Endometrium (tissue), 2 donors: ENCODE measurements around the gene CTIF.
"Not testable (repeated sequence)": the region's sequence is repeated elsewhere in the genome, so short reads cannot be mapped to it uniquely, and the experiment has no call there.

ENCODE experiments used
- FAIRE-seq: peaks from 2 replicates; lab custom pipeline; 2012; peaks lifted over from hg19 to GRCh38; lab: Jason Lieb, UNC
- donor health status: control.
- donor health status: control.

CTIF gene

GRCh38 chr18:48644029-48644428 lies 105.2 kb downstream of the CTIF start:
- no peak for FAIRE-seq

DNA sequence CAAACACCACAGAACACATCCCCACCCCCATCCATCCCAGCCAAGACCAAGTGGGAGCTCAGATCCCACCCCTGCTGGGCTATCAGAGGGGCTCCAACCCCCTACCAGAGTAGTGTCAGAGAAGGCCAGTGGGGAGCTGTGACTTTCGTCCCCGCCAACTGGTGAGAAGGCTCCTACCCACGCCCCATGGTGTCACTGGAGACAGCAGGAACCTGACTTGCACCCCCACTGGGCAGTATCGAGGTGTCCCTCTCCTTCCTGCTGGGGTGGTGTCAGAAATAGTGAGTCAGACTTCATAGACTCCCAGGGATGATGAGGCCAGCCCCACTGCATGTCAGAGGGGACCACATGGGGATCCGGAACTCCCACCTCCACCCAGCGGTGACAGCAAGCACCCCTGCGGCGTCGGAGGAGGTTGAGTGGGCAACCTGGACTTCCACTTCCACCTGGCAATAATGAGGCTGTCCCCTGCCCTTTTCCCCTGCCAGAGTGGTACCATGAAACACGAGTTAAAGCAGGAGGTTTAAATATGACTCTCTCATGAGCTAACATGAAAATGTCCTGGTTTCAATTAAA lies 106.7 kb downstream of the CTIF start:
- FAIRE-seq, result no peak

DNA sequence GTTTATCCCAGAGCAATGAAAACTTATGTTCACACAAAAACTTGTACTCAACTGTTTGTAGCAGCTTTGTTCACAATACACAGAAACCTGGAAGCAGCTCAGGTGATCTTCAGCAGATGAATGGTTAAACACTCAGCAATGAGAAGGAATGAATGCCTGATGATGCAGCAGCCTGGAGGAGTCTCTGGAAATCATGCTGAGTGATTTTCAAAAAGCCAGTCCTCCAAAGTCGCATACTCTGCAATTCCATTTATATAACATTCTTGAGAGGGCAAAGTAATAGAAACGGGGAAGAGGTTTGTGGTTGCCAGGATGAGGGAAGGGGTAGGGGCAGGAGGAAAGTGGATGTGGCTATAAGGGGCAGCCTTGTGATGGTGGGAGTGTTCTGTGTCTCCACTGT lies 108.1 kb downstream of the CTIF start:
- no peak for FAIRE-seq

DNA sequence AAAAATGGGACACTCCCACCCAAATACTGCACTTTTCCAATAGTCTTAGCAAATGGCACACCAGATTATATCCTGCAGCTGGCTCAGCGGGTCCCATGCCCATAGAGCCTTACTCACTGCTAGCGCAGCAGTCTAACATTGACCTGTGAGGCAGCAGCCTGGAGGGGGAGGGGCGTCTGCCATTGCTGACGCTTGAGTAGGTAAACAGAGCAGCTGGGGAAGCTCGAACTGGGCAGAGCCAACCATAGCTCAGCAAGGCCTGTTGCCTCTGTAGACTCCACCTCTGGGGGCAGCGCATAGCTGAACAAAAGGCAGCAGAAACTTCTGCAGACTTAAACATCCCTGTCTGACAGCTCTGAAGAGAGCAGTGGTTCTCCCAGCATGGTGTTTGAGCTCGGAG lies 110.4 kb downstream of the CTIF start:
- FAIRE-seq, result no peak

DNA sequence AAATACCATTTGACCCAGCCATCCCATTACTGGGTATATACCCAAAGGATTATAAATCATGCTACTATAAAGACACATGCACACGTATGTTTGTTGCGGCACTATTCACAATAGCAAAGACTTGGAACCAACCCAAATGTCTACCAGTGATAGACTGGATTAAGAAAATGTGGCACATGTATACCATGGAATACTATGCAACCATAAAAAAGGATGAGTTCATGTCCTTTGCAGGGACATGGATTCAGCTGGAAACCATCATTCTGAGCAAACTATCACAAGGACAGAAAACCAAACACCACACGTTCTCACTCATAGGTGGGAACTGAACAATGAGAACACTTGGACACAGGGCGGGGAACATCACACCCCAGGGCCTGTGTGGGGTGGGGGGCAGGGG lies 115.8 kb downstream of the CTIF start:
- FAIRE-seq, result not testable (repeated sequence)

DNA sequence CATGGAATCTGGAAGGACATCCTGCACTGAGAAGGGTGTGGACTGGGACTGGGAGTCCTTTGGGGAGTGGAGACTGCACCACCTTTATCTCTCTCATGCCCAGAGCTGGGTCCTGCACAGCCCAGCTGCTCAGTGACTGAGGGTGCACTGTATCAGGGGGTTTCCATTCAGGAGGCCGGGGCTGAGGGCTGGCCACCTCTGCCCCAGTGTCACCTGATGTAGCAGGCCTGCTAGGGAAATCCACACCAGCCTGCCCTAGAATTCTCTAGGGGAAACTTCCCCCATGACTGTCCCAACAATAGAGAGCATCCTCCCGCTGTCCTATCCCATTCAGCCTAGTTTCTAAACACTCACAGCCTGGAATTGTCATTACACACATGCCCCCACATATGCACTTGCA lies 116.7 kb downstream of the CTIF start:
- no peak for FAIRE-seq

DNA sequence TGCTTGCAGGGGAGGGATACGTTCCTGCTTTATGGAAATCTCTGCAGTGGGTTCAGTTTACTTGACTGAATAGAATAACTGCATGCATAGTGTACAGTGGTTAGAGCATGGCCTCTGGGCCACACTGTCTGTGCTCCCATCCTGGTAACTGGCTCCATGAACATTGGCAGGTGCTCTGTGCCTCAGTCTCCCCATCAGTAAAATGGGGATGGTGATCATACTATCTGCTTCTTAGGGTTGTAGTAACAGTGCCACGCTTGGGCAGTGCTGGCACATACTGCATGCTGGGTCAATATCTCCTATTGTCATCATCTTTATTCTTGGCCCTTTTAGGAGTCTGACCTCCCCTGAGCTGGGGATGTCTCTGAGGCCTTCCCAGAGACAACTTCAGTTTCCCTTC lies 117.3 kb downstream of the CTIF start:
- FAIRE-seq, result no peak

- no peak for FAIRE-seq
These were observed 117.8 kb downstream of the CTIF start for GRCh38 chr18:48656582-48656981.

- FAIRE-seq, result no peak
These were observed 118.8 kb downstream of the CTIF start for GRCh38 chr18:48657447-48658120.

DNA sequence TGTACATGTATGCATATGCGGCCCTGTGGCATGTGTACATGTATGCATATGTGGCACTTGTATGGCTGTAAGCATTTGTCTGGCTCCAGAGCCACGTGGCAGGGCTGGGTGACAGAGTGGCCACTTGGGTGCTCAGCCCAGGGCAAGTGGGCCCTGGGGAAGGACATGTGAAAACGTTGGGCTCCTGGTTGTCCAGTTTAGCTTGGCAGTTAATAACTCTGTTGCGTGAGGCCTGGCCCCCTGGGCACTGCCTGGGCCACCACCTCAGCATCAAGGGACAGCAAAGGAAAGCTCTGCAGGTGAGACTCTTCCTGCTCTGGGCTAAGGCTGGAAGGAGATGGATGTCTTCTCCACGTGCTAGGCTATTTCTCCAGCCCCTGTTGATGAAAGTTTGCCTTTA lies 119.9 kb downstream of the CTIF start:
- FAIRE-seq, result no peak

DNA sequence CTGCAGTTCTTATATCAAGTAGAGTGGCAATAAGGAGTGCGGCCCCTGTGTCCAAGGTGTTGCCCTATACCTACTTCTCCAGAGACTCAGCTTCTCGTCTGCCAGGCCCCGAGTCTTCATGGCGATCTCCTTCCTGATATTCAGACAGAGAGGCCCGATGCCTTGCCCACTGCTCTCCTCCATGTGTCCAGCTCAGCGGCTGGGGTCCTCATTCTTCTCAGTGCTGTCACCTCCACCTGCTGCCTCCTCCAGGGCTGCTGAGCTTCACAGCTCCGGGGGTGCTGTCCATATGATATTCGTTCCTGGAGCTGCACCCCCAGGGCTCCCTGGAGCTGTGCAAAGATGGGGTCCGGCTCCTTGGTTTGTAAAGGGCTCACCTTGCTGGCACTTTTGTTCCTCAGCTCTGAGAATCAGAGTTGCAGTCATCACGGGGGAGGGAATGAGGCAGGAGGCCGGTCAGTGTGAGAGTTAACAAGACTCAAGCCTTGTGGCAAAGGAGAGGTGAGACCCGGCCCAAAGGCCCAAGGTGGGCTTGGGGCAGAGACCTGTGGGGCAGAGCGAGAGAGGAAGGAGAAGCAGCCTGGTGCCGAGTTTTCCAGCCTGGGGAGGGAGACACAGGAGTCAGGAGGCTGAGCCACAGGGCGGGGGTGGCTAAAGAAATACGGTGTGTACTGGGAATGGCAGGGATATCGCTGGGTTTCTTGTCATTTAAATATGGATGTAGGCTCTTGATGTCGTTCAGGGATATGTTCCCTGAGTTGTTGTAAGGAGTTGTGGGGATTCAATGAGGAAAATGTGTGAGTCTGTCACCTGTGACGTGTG lies 120.6 kb downstream of the CTIF start:
- no peak for FAIRE-seq

GRCh38 chr18:48660346-48661228 lies 121.8 kb downstream of the CTIF start:
- FAIRE-seq, result no peak

GRCh38 chr18:48661421-48661820 lies 122.6 kb downstream of the CTIF start:
- no peak for FAIRE-seq

DNA sequence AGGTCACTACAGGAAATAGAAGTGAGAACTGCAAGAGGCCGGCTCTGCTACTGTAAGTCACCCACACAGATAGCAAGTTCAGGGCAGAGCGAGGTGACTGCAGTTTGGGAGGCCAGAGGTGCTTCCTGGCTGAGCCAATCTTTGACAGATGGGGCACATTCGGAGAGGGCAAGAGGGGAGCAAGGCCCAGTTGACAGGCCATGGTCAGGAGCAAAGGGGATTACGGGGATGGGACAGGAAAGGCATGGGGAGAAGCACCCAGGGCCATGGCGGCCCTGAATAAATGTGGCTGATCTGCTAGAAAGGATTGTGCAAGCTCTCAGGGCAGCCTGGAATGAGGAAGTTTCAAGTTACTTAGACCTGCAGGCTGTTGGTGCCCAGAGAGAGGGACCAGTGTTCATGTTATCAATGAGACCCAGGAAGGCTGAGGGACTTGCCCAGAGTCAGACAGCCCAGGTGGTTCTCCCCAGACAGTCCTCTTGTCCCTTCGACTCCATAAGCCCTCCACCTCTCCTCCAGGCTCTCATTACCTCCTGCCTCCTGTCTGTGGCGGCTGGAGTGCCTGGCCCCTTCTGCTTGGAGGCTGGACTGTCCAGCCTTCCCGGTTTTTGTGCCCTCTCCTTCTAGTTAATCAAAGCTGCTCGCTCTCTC lies 123.3 kb downstream of the CTIF start:
- FAIRE-seq, result no peak

DNA sequence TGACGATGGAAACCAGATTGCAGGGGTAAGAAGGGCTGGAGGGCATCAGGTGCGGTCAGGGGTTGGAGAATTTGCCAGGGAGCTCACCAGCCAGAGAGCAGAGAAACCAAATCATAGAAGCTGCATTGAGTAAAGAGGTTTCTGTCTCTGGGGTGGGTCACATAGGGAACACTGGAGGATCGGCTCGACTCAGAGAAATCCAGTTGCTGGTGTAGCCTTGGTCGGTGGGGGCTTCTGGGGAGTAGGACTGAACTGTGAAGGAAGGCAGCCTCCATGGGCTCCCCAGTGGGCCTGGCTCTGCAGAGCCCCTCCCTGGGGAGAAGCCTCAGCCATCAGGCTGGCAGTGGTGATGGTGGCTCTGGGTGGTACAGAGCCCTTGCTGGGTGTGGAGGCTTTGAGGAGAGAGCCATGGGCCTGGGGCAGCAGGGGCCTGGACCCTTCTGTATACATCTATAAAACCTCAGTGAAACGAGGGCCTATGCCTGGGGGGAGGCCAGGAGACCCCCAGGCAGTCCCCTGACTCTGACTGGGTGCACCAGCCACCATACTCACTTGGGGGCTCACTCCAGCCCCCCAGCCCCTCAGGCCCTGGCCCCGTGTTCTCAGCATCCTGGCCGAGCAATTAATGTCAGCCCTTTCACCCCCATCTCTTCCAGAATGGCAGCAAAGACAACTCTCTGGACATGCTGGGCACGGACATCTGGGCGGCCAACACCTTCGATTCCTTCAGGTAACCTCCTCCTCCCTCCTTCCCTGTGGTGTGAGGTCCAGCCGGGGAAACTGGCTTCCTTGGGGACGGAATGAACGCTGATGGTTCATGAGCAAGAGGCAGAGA lies 124.5 kb downstream of the CTIF start:
- no peak for FAIRE-seq

DNA sequence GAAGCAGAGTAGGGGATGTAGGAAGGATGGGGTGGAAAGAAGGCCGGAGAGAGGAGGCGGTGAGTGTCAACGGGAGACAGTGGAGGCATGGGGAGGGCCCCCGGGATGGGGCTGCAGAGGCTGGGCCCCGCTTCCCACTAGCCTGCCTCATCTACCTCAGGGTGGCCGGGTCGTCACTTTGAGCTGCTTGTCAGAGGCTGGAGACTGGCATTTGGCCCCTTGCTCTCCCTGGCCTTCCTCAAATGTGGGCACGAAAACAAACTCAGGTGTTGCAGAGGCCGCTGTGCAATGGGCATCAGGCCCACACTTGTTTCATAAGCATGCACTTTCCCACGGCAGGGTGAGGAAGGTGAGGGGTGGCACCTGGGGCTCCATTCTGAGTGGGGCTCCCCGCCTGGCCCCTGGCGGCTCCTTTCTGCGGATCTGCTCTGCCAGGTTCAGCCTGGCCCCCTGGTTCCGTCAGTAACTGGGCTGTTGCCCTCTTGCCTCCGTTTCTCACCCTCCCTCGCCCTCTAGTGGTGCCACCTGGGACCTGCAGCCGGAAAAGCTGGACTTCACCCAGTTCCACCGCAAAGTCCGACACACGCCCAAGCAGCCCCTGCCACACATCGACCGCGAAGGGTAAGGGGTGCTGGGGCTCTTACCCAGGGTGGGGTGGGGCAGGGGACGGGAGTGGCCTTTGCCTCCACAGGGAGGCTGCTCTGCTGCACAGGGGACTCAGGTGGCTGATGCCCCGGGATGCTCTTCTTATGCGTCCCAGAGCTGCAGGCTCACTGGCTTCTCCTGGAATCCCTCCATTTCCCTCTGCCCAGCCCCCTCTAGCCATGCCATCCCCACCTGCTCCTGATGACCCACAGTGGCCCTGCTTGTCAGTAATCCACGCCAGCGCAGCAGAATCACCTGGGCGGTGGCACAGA lies 125.4 kb downstream of the CTIF start:
- FAIRE-seq, result no peak

- FAIRE-seq, result no peak
These were observed 126.8 kb downstream of the CTIF start for GRCh38 chr18:48665654-48666053.

DNA sequence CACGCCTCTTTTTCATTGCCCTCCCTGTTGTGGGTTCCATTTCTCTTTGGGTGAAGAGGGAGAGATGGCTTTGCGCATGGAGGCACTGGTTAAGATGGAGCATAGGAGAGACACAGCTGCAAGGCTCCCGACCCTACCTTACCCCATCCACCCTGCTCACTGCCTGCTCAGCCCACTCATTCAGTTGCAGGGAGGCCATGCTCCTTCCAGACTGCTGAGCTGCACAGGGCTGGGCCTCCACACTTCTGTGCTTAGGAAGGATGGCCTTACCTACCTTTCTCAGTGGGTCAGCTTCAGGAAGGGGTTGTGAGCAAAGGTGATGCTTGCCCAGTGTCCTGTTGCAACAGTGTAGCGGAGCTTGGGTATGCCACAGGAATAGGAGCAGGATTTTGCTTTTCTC lies 127.8 kb downstream of the CTIF start:
- no peak for FAIRE-seq

GRCh38 chr18:48667276-48668254 lies 128.7 kb downstream of the CTIF start:
- no peak for FAIRE-seq
